ENCODE data around the gene SGMS2.

SGMS2 gene

GRCh38 chr4:107853444-107854355 is 29.0 kb downstream of the SGMS2 start:
- H3K4me3 ChIP-seq (ENCODE audit: low read depth, low read length), result no peak overlapping the region
- DNase-seq (ENCODE audit: low read depth), result no peak
- no peak for TF ChIP-seq CTCF (IDR thresholded peaks at IDR 0.05; ENCODE audit: insufficient read depth, low read depth, low read length, missing control alignments)

- TF ChIP-seq CTCF (IDR thresholded peaks at IDR 0.05; ENCODE audit: insufficient read depth, low read depth, low read length, missing control alignments), result no peak
- H3K4me3 ChIP-seq (ENCODE audit: low read depth, low read length), result no peak overlapping the region
- no peak for DNase-seq (ENCODE audit: low read depth)
These were observed 29.8 kb downstream of the SGMS2 start for GRCh38 chr4:107854356-107855022.

- DNase-seq (ENCODE audit: low read depth), result no peak
- no peak for TF ChIP-seq CTCF (IDR thresholded peaks at IDR 0.05; ENCODE audit: insufficient read depth, low read depth, low read length, missing control alignments)
- H3K4me3 ChIP-seq (ENCODE audit: low read depth, low read length), result no peak overlapping the region
These were observed 31.0 kb downstream of the SGMS2 start for GRCh38 chr4:107855723-107856122.

GRCh38 chr4:107856901-107857300 is 32.2 kb downstream of the SGMS2 start:
- no peak for DNase-seq (ENCODE audit: low read depth)
- H3K4me3 ChIP-seq (ENCODE audit: low read depth, low read length), result no peak overlapping the region
- no peak for TF ChIP-seq CTCF (IDR thresholded peaks at IDR 0.05; ENCODE audit: insufficient read depth, low read depth, low read length, missing control alignments)

- DNase-seq (ENCODE audit: low read depth), result no peak
- H3K4me3 ChIP-seq (ENCODE audit: low read depth, low read length), result no peak overlapping the region
- TF ChIP-seq CTCF (IDR thresholded peaks at IDR 0.05; ENCODE audit: insufficient read depth, low read depth, low read length, missing control alignments), result no peak
These were observed 33.0 kb downstream of the SGMS2 start for GRCh38 chr4:107857741-107858140.

- TF ChIP-seq CTCF (IDR thresholded peaks at IDR 0.05; ENCODE audit: insufficient read depth, low read depth, low read length, missing control alignments), result no peak
- no peak for DNase-seq (ENCODE audit: low read depth)
- no peak overlapping the region for H3K4me3 ChIP-seq (ENCODE audit: low read depth, low read length)
These were observed 33.5 kb downstream of the SGMS2 start for GRCh38 chr4:107858158-107858742.

Data from GM12865 (cell line).